Common myeloid progenitor, CD34-positive (primary cell): ENCODE data around the gene SELENOI. TPM values are rescaled to one million over a fixed set of nuclear protein-coding genes. Genes with fewer than 3 reads are reported as not detected.

Experiments
- CTCF ChIA-PET: fragments of 350-600 bp; sonication (Branson Sonifier 250); formaldehyde crosslinking; loops from one replicate; lab custom pipeline; 2021; ENCODE audit warnings: antibody characterized with exemption; lab: Charles Lee
- POLR2A ChIA-PET: fragments of 350-600 bp; sonication (Branson Sonifier 250); formaldehyde crosslinking; loops from one replicate; lab custom pipeline; 2021; ENCODE audit warnings: antibody characterized with exemption; lab: Charles Lee
- DNase-seq, 3 donors: peaks; one replicate each; pipeline versions ENCODE4 v3.0.0 to v3.0.0-alpha.2; 2013
- H3K27ac ChIP-seq, 2 experiments: 1 replicate in 1 of 2; 2 replicates in 1 of 2; pipeline ENCODE4 v1.7.0; 2013; ENCODE audit warnings: inconsistent platforms in 2 of 2, low read length in 2 of 2, mild to moderate bottlenecking in 2 of 2, low read depth in 1 of 2, moderate library complexity in 1 of 2; ENCODE audit not compliant: severe bottlenecking in 2 of 2, insufficient read depth in 1 of 2, poor library complexity in 1 of 2
- H3K27me3 ChIP-seq, 5 experiments: replicated peaks in 2 of 5; 1 replicate in 3 of 5; 2 replicates in 2 of 5; pipeline versions ENCODE4 v1.6.1 to v1.7.0; 2013; ENCODE audit warnings: low read length in 4 of 5, mild to moderate bottlenecking in 2 of 5, moderate library complexity in 2 of 5, inconsistent platforms in 1 of 5; ENCODE audit not compliant: insufficient read depth in 5 of 5, control insufficient read depth in 4 of 5
- H3K36me3 ChIP-seq, 4 experiments: 1 replicate in 2 of 4; 2 replicates in 2 of 4; pipeline versions ENCODE4 v1.6.1 to v1.7.0; 2013; ENCODE audit warnings: low read length in 3 of 4, control low read depth in 1 of 4, mild to moderate bottlenecking in 1 of 4; ENCODE audit not compliant: control insufficient read depth in 4 of 4, insufficient read depth in 4 of 4
- H3K4me1 ChIP-seq, 4 experiments: 1 replicate in 3 of 4; 2 replicates in 1 of 4; pipeline versions ENCODE4 v1.6.1 to v1.7.1; 2013; ENCODE audit warnings: low read length in 3 of 4, mild to moderate bottlenecking in 3 of 4, control low read depth in 1 of 4, inconsistent platforms in 1 of 4, moderate library complexity in 1 of 4; ENCODE audit not compliant: control insufficient read depth in 4 of 4, insufficient read depth in 4 of 4; ENCODE audit errors: control extremely low read depth in 1 of 4
- H3K4me3 ChIP-seq, 7 experiments: 1 replicate in 4 of 7; 2 replicates in 3 of 7; pipeline versions ENCODE4 v1.5.1 to v1.7.0; 2013; ENCODE audit warnings: mild to moderate bottlenecking in 7 of 7, low read length in 6 of 7, moderate library complexity in 6 of 7, inconsistent platforms in 2 of 7, low read depth in 2 of 7, control low read depth in 1 of 7; ENCODE audit not compliant: insufficient read depth in 4 of 7, control insufficient read depth in 1 of 7; ENCODE audit errors: extremely low read depth in 1 of 7
- H3K9me3 ChIP-seq, 5 experiments: 1 replicate in 4 of 5; 2 replicates in 1 of 5; pipeline versions ENCODE4 v1.6.1 to v1.7.1; 2013; ENCODE audit warnings: low read length in 4 of 5, mild to moderate bottlenecking in 2 of 5, inconsistent platforms in 1 of 5, low read depth in 1 of 5, moderate library complexity in 1 of 5; ENCODE audit not compliant: control insufficient read depth in 4 of 5, insufficient read depth in 2 of 5; ENCODE audit errors: control extremely low read depth in 1 of 5
- WGBS: methylation state at CpG from one replicate; pipeline ENCODE4 v1.1.5; 2013; ENCODE audit not compliant: insufficient coverage; 5-methylcytosine and 5-hydroxymethylcytosine counted together
- polyA plus RNA-seq: library from polyadenylated mRNA; unstranded; fragments of 120-200 nt; gene quantifications from one replicate; pipeline ENCODE4 v1.2.1, GENCODE V29; 2013

Gene SELENOI, protein sequence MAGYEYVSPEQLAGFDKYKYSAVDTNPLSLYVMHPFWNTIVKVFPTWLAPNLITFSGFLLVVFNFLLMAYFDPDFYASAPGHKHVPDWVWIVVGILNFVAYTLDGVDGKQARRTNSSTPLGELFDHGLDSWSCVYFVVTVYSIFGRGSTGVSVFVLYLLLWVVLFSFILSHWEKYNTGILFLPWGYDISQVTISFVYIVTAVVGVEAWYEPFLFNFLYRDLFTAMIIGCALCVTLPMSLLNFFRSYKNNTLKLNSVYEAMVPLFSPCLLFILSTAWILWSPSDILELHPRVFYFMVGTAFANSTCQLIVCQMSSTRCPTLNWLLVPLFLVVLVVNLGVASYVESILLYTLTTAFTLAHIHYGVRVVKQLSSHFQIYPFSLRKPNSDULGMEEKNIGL
- 11.9 TPM for polyA plus RNA-seq

DNA sequence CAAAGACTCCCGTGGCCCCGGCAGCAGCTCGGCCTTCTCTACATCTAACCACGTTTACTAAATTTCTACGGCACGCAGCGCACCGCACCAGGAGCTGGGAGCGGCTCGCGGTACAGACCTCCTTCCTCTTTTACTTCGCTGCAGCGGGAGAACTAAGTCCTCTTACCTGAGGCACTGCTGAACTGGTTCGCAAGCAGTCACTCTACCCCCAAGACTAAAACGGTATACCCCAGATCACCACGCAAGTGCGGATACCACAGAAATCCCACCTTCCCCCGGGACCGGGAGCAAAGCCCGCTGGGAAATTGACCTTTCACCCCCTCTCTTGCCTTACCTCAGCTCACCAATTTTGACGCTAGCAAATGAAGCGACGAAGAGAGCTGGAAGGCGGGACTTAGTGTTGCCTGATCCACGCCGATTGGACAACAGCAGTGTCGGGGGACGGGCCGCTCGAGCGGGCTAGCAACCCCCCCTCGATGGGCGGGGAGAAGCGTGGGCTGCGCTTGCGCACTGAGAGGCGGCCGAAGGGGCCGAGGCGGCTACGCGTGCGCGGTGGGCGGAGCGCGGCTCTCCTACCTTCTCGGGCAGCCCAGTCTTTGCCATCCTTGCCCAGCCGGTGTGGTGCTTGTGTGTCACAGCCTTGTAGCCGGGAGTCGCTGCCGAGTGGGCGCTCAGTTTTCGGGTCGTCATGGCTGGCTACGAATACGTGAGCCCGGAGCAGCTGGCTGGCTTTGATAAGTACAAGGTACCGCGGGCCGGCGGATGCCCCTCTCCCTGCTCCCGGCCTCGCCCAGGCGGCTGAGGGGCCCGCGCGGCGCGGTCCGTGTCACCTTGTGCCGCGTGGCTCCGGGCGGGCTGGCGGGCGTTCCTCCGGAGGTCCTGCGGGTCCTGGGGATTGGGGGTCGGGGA lies at the start of gene SELENOI:
SELENOI (plus strand) TSS at position 599 of the 909 bp plus-strand sequence; CDS start at position 689, 90 bp downstream.
- peak within 1 kb of the TSS; percentile 93 to 94 for H3K27ac ChIP-seq
- peak; percentile 99 to 100 (median 99) for DNase-seq

GRCh38 chr2:26297061-26297460 lies 48.9 kb upstream of the SELENOI start:
- 94% methylated on average over 3 of the region's 3 CpGs for WGBS
- no peak for DNase-seq
- Histone ChIP-seq H3K27ac (no peak overlapping the region), H3K9me3 (no peaks in the 10 kb centered on the region), H3K4me1 (peaks cover 0 to 27% (median 20%) of the 10 kb centered on the region in 4 experiments), H3K4me3 (no peak overlapping the region), H3K27me3 (no peaks in the 10 kb centered on the region), H3K36me3 (no peaks in the 10 kb centered on the region)
- CTCF ChIA-PET: interaction anchor here (0.8 kb wide), 1 partner anchor 478 kb away, joined by 3 read pairs; no protein-coding TSS in a partner anchor
- POLR2A ChIA-PET: interaction anchor here (0.7 kb wide), 1 partner anchor 25 kb away, joined by 3 read pairs; no protein-coding TSS in a partner anchor

More for the DNA sequence above, at the start of gene SELENOI:
- H3K4me3 ChIP-seq: peak within 1 kb of the TSS; percentile 80 to 99 (median 96)
- peaks cover 10 to 34% (median 26%) of the 10 kb centered on the region in 4 experiments for H3K4me1 ChIP-seq
- H3K9me3 ChIP-seq: no peaks in the 10 kb centered on the region
- WGBS: 0% methylated on average over 60 of the region's 80 CpGs
- no peaks in the 10 kb centered on the region for H3K36me3 ChIP-seq
- CTCF ChIA-PET: interaction anchor here (0.9 to 1.1 kb wide), 3 partner anchors 11 to 108 kb away, joined by 3 read pairs; no protein-coding TSS in a partner anchor
- POLR2A ChIA-PET: interaction anchor here (0.5 to 1.1 kb wide), 3 partner anchors 18 to 103 kb away, joined by 4 to 5 read pairs (median 4); no protein-coding TSS in a partner anchor
- no peaks in the 10 kb centered on the region for H3K27me3 ChIP-seq

DNA sequence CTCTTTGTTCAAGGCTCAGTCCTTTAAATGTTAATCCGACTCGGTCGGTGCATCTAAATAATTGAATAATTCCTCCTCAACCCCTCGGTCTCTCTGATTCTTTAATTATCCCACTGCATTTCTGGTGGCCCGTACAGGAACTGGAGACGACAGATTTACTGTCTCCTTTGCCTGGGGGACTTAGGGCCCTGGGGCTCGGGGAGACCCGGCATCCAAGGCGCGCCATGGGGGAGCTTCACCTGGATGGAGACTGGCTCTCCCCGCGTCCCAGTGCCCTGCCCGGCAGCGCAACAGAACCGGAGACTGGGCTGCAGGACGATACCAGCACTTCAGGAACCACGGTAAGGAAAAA lies 47.7 kb upstream of the SELENOI start:
- peak overlapping the region in 5 of 7 experiments; percentile 77 to 90 (median 85) for H3K4me3 ChIP-seq
- H3K9me3 ChIP-seq: no peaks in the 10 kb centered on the region
- no peaks in the 10 kb centered on the region for H3K27me3 ChIP-seq
- CTCF ChIA-PET: interaction anchor here (1.0 to 1.7 kb wide), 2 partner anchors 12 to 18 kb away, joined by 3 to 4 read pairs; no protein-coding TSS in a partner anchor
- H3K36me3 ChIP-seq: no peaks in the 10 kb centered on the region
- WGBS: 10% methylated on average over 15 of the region's 17 CpGs
- DNase-seq: peak in 2 of 3 donors; percentile 6 to 22
- POLR2A ChIA-PET: no interaction called here
- peak overlapping the region; percentile 25 to 82 for H3K27ac ChIP-seq
- H3K4me1 ChIP-seq: peaks cover 0 to 27% (median 20%) of the 10 kb centered on the region in 4 experiments

DNA sequence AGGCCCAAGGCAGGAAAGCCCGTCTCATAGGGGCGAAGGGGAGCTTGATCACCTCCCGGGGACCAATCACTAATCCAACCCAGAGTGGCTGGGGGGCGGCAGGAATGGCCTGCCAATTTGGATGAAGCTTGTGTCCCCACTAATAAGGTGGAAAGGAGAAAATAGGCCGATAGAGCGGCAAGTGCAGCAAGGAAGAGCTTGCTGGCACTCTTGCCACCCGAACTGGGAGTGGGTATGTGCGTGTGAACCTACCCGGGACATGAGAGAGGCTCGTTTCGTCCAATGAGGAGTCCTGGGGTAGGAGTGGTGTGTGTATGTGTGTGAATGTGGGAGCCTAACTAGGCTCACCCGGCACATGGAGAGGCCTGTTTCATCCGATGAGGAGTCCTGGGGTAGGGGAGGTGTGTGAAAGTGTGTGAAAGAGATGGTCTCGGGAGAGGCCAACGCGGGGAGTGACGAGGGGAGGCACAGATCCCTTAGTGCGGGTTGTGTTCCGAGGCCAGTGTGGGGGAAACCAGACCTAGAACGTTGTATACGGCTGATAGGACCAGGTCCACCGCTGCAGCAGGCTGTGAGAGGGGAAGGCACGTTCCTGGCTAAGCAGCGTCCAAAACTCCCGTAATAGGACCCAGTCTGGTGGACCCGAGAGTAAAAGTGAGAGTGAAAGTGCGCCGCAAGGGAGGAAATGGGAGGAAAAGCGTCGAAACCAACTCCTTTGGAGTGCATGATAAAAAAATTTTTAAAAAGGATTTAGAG lies 47.1 kb upstream of the SELENOI start:
- H3K27ac ChIP-seq: peak overlapping the region; percentile 64 to 82
- H3K4me1 ChIP-seq: peaks cover 0 to 27% (median 20%) of the 10 kb centered on the region in 4 experiments
- ChIA-PET CTCF (interaction anchor here (1.0 to 1.7 kb wide), 2 partner anchors 11 to 17 kb away, joined by 3 to 4 read pairs; no protein-coding TSS in a partner anchor), POLR2A (no interaction called here)
- no peaks in the 10 kb centered on the region for H3K27me3 ChIP-seq
- no peaks in the 10 kb centered on the region for H3K9me3 ChIP-seq
- H3K36me3 ChIP-seq: no peaks in the 10 kb centered on the region
- H3K4me3 ChIP-seq: peak overlapping the region; percentile 33 to 90 (median 81)
- under 1% methylated on average over 30 of the region's 30 CpGs for whole genome bisulfite sequencing
- peak; percentile 38 to 80 (median 72) for DNase-seq

- H3K4me1 ChIP-seq: peaks cover 0 to 27% (median 20%) of the 10 kb centered on the region in 4 experiments
- ChIA-PET CTCF (interaction anchor here (1.0 to 1.7 kb wide), 3 partner anchors 9 to 27 kb away, joined by 3 to 4 read pairs (median 3); no protein-coding TSS in a partner anchor), POLR2A (no interaction called here)
- WGBS: 0% methylated on average over 7 of the region's 9 CpGs
- H3K36me3 ChIP-seq: no peaks in the 10 kb centered on the region
- no peaks in the 10 kb centered on the region for H3K9me3 ChIP-seq
- DNase-seq: peak; percentile 49 to 82 (median 70)
- H3K27ac ChIP-seq: peak overlapping the region; percentile 46 to 82
- H3K4me3 ChIP-seq: peak overlapping the region; percentile 33 to 90 (median 81)
- H3K27me3 ChIP-seq: no peaks in the 10 kb centered on the region
Measured at GRCh38 chr2:26299471-26300101, 46.4 kb upstream of the SELENOI start.
